Measurements from ENCODE around the gene PCCA.

DNA sequence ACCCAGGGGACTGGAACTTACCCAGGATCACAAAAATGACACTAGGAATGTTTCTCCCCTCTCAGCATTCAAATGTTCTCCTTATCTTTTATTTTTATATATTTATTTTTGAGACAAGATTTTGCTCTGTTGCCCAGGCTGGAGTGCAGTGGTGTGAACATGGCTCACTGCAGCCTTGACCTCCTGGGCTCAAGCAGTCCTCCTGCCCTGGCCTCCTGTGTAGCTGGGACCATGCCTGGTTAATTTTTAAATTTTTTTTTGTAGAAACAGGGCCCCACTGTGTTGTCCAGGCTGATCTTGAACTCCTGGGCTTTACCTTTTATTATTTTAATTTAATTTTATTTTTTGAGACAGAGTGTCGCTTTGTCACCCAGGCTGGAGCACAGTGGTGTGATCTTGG, 108.2 kb downstream of the PCCA start:
- TF ChIP-seq, protein P1, sequence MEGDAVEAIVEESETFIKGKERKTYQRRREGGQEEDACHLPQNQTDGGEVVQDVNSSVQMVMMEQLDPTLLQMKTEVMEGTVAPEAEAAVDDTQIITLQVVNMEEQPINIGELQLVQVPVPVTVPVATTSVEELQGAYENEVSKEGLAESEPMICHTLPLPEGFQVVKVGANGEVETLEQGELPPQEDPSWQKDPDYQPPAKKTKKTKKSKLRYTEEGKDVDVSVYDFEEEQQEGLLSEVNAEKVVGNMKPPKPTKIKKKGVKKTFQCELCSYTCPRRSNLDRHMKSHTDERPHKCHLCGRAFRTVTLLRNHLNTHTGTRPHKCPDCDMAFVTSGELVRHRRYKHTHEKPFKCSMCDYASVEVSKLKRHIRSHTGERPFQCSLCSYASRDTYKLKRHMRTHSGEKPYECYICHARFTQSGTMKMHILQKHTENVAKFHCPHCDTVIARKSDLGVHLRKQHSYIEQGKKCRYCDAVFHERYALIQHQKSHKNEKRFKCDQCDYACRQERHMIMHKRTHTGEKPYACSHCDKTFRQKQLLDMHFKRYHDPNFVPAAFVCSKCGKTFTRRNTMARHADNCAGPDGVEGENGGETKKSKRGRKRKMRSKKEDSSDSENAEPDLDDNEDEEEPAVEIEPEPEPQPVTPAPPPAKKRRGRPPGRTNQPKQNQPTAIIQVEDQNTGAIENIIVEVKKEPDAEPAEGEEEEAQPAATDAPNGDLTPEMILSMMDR (IDR thresholded peaks at IDR 0.05): no peak
- TF ChIP-seq POLR2A (IDR thresholded peaks at IDR 0.05): no peak
- TF ChIP-seq EP300 (IDR thresholded peaks at IDR 0.05): no peak

Measured in tibial nerve (tissue), 4 donors.